ENCODE results near the gene ANKRD11.

The ANKRD11 gene

DNA sequence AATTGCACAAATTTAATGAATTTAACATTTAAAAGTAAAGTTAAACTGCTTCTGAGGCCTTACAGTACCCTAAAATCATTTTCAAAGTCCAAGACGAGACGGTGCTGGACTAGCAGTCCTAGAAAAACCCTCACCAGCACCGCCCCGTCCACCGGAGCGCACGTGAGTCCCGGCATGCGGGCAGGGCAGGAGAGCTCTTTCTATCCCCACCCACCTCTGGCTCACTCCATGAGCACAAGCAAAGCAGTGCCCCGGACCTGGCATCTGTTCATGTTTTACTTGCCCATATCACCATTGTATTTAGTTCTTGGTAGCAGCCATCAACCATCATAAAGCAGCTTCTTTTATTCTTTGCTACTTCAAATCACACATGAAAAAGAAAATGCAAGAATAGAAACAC, 41.7 kb downstream of the ANKRD11 start:
- Histone ChIP-seq H3K79me2 (ENCODE audit: insufficient read depth, low read depth) (peaks cover 100% of the 10 kb centered on the region), H3K4me1 (ENCODE audit: low read depth, poor library complexity, severe bottlenecking) (peaks cover 100% of the 10 kb centered on the region), H2AFZ (ENCODE audit: low read depth) (no peak overlapping the region), H3K4me2 (peak overlapping the region; percentile 91; the same call in 1 of the 2 replicates), H3K9ac (no peak overlapping the region), H4K20me1 (ENCODE audit: insufficient read depth) (peaks cover 38% of the 10 kb centered on the region), H3K27ac (peak overlapping the region; percentile 77; the same call in 1 of the 2 replicates), H3K27me3 (ENCODE audit: insufficient read depth, low read depth) (no peaks in the 10 kb centered on the region), H3K36me3 (ENCODE audit: insufficient read depth) (no peaks in the 10 kb centered on the region), H3K4me3 (IDR thresholded peaks at IDR 0.05; ENCODE audit: insufficient read depth, low read depth, low read length) (no peak overlapping the region)
- TF ChIP-seq, protein P1, sequence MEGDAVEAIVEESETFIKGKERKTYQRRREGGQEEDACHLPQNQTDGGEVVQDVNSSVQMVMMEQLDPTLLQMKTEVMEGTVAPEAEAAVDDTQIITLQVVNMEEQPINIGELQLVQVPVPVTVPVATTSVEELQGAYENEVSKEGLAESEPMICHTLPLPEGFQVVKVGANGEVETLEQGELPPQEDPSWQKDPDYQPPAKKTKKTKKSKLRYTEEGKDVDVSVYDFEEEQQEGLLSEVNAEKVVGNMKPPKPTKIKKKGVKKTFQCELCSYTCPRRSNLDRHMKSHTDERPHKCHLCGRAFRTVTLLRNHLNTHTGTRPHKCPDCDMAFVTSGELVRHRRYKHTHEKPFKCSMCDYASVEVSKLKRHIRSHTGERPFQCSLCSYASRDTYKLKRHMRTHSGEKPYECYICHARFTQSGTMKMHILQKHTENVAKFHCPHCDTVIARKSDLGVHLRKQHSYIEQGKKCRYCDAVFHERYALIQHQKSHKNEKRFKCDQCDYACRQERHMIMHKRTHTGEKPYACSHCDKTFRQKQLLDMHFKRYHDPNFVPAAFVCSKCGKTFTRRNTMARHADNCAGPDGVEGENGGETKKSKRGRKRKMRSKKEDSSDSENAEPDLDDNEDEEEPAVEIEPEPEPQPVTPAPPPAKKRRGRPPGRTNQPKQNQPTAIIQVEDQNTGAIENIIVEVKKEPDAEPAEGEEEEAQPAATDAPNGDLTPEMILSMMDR (conservative IDR thresholded peaks at IDR 0.05; ENCODE audit: low read depth, low read length), result no peak

DNA sequence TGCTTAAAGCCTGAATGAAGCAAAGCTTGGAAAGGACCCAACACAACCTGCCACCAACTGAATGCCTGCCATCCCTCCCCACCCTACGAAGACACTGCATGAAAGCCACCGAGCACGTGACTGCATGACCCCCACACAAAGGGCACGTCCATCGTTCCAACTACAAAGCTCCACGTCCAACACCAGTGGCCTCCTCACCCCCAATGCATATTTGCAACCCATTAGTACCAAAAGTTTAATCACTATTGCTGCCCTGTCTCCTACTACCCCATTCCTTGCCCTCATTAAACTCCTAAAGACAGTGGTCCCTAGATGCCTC, 43.4 kb downstream of the ANKRD11 start:
- no peak overlapping the region for H2AFZ ChIP-seq (ENCODE audit: low read depth)
- TF ChIP-seq, protein P1 (conservative IDR thresholded peaks at IDR 0.05; ENCODE audit: low read depth, low read length), result no peak
- peaks cover 100% of the 10 kb centered on the region for H3K79me2 ChIP-seq (ENCODE audit: insufficient read depth, low read depth)
- H4K20me1 ChIP-seq (ENCODE audit: insufficient read depth), result peaks cover 45% of the 10 kb centered on the region
- no peak overlapping the region for H3K4me3 ChIP-seq (IDR thresholded peaks at IDR 0.05; ENCODE audit: insufficient read depth, low read depth, low read length)
- no peaks in the 10 kb centered on the region for H3K27me3 ChIP-seq (ENCODE audit: insufficient read depth, low read depth)
- no peak overlapping the region for H3K9ac ChIP-seq
- peak overlapping the region; percentile 91; the same call in 1 of the 2 replicates for H3K4me2 ChIP-seq
- H3K27ac ChIP-seq, result peak overlapping the region; percentile 77; the same call in 1 of the 2 replicates
- peaks cover 100% of the 10 kb centered on the region for H3K4me1 ChIP-seq (ENCODE audit: low read depth, poor library complexity, severe bottlenecking)
- no peaks in the 10 kb centered on the region for H3K36me3 ChIP-seq (ENCODE audit: insufficient read depth)

DNA sequence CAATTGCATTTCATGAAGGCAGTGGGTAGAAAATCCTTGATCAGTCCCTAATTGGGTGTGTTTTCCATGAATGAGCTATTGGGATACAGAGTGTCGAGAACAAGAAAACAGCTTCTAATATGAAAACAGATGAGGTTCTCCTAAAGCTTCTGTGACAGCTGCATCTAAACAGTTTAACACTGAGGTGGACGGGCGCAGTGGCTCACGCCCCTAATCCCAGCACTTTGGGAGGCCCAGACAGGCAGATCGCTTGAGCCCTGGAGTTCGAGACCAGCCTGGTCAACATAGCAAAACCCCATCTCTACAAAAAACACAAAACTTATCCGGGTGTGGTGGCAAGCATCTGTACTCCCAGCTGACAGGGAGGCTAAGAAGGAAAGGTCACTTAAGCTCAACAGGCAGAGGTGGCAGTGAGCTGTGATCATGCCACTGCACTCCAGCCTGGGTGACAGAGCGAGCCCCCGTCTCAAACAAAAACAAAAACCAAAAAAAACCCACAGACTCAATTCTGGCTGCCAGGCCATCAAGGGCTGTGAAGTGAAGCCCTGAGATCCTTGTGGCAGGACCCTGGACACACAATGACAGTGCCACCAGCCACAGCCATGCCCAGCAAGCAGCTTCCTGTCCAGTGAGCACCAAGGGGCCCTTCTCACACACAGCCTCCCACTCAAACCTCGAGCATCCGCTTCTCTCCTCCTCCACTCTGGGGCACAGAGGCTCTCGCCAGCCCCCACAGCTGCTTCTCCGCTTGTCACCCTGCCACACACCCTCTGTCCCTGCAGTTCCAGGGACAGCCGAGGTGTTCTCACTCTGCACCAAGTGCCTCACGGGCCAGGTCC, 44.0 kb downstream of the ANKRD11 start:
- peak overlapping the region; percentile 91 for H3K4me2 ChIP-seq
- no peak overlapping the region for H3K4me3 ChIP-seq (IDR thresholded peaks at IDR 0.05; ENCODE audit: insufficient read depth, low read depth, low read length)
- H2AFZ ChIP-seq (ENCODE audit: low read depth), result no peak overlapping the region
- TF ChIP-seq, protein P1 (conservative IDR thresholded peaks at IDR 0.05; ENCODE audit: low read depth, low read length), result no peak
- peak overlapping the region; percentile 77; the same call in 1 of the 2 replicates for H3K27ac ChIP-seq
- no peaks in the 10 kb centered on the region for H3K36me3 ChIP-seq (ENCODE audit: insufficient read depth)
- H3K9ac ChIP-seq, result no peak overlapping the region
- H4K20me1 ChIP-seq (ENCODE audit: insufficient read depth), result peaks cover 48% of the 10 kb centered on the region
- peaks cover 99% of the 10 kb centered on the region for H3K4me1 ChIP-seq (ENCODE audit: low read depth, poor library complexity, severe bottlenecking)
- H3K27me3 ChIP-seq (ENCODE audit: insufficient read depth, low read depth), result no peaks in the 10 kb centered on the region
- peaks cover 100% of the 10 kb centered on the region for H3K79me2 ChIP-seq (ENCODE audit: insufficient read depth, low read depth)

DNA sequence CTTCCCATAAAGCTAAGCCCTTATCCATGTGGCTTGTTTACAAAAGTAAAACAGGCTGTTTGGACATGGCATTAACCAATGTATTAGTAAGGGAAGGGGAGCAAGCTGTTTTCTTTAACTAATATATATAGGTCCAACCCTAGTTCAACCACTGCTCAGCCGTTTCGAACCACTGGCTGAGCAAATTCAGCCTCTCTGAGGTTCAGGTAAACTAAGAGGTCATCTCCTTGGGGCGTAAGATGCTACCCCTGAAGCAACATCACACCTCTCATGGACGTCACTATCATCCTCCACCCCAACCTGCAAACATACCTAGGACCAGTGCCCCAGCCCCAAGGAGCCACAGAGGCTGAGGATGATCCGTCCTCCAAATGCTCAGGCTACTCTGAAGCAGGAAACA, 45.2 kb downstream of the ANKRD11 start:
- H3K4me3 ChIP-seq (IDR thresholded peaks at IDR 0.05; ENCODE audit: insufficient read depth, low read depth, low read length), result no peak overlapping the region
- no peak overlapping the region for H2AFZ ChIP-seq (ENCODE audit: low read depth)
- TF ChIP-seq, protein P1 (conservative IDR thresholded peaks at IDR 0.05; ENCODE audit: low read depth, low read length), result no peak
- peak overlapping the region; percentile 91 for H3K4me2 ChIP-seq
- peaks cover 47% of the 10 kb centered on the region for H4K20me1 ChIP-seq (ENCODE audit: insufficient read depth)
- peak overlapping the region; percentile 35; the same call in 1 of the 2 replicates for H3K9ac ChIP-seq
- H3K27me3 ChIP-seq (ENCODE audit: insufficient read depth, low read depth), result no peaks in the 10 kb centered on the region
- peaks cover 100% of the 10 kb centered on the region for H3K79me2 ChIP-seq (ENCODE audit: insufficient read depth, low read depth)
- no peaks in the 10 kb centered on the region for H3K36me3 ChIP-seq (ENCODE audit: insufficient read depth)
- H3K4me1 ChIP-seq (ENCODE audit: low read depth, poor library complexity, severe bottlenecking), result peaks cover 99% of the 10 kb centered on the region
- H3K27ac ChIP-seq, result peak overlapping the region; percentile 77

Measured in KMS-11 (cell line).